Activated CD4-positive, alpha-beta T cell treated with anti-CD3 and anti-CD28 coated beads for 36 hours (primary cell): ENCODE results near the gene TAF6. TPM values are rescaled to one million over a fixed set of nuclear protein-coding genes. Genes with fewer than 3 reads are reported as not detected.
A peak's percentile ranks its signal among the peaks of the same experiment; 100 is the strongest.

Experiments
- microRNA-seq: library from miRNA; unstranded; fragments of <30 nt; microRNA quantifications from one replicate; pipeline ENCODE4 v1.2.0, GENCODE V29; 2021; ENCODE audit warnings: borderline replicate concordance
- total RNA-seq, 2 experiments: library from RNA; stranded (reverse); gene quantifications; one replicate each; pipeline ENCODE4 v1.2.3, GENCODE V29; 2021

Gene TAF6
- total RNA-seq, 2 experiments from 2014 or later = 54.3 to 59.5 TPM

Small RNAs within 50 kb of the gene (microRNA-seq; reads per million reads assigned to microRNA genes)
- gene MIR106B = 8,394 reads per million, percentile 96 among the genes with 10 or more reads in this experiment
- 683 reads per million, percentile 83 among the genes with 10 or more reads in this experiment for gene MIR25
- gene MIR4658 = not detected
- gene MIR93 = 11,183 reads per million, percentile 97 among the genes with 10 or more reads in this experiment

Other genes starting within 250 kb of the TAF6 start
- gene OR2AE1, start 242.3 kb downstream of the TAF6 start, total RNA-seq = not detected
- 10 to 100 TPM; 23.9 to 25.7 TPM for gene TRIM4, start 199.8 kb downstream of the TAF6 start, total RNA-seq
- gene GJC3, start 189.7 kb downstream of the TAF6 start, total RNA-seq = 1 to 10 TPM in 1 of 2 experiments, under 1 TPM in 1; 0.73 to 1.1 TPM
- not detected for gene AZGP1, start 143.3 kb downstream of the TAF6 start, total RNA-seq
- 10 to 100 TPM; 45.2 to 62.9 TPM for gene ZKSCAN1, start 103.8 kb downstream of the TAF6 start, total RNA-seq
- 1 to 10 TPM; 6.4 to 7.4 TPM for gene ZSCAN21, start 69.6 kb downstream of the TAF6 start, total RNA-seq
- 10 to 100 TPM; 18.8 to 19.0 TPM for gene ZNF3, start 37.6 kb downstream of the TAF6 start, total RNA-seq
- gene COPS6, start 30.4 kb downstream of the TAF6 start, total RNA-seq = 10 to 100 TPM; 88.6 to 89.0 TPM
- gene MCM7, start 18.0 kb downstream of the TAF6 start, total RNA-seq = 100 to 1,000 TPM; 411 to 429 TPM
- gene AP4M1, start 17.7 kb downstream of the TAF6 start, total RNA-seq = 10 to 100 TPM in 1 of 2 experiments, 1 to 10 TPM in 1; 8.8 to 10.4 TPM
- 10 to 100 TPM; 11.0 to 14.0 TPM for gene CNPY4, start 276 bp upstream of the TAF6 start, total RNA-seq
- 1 to 10 TPM; 1.6 to 2.2 TPM for gene MBLAC1, start 7.6 kb upstream of the TAF6 start, total RNA-seq
- gene LAMTOR4, start 29.6 kb upstream of the TAF6 start, total RNA-seq = 100 to 1,000 TPM in 1 of 2 experiments, 10 to 100 TPM in 1; 69.6 to 120 TPM
- 10 to 100 TPM; 15.0 to 17.6 TPM for gene TRAPPC14, start 39.4 kb upstream of the TAF6 start, total RNA-seq
- gene GAL3ST4, start 49.3 kb upstream of the TAF6 start, total RNA-seq = 1 to 10 TPM; 4.6 to 7.2 TPM
- 1 to 10 TPM; 5.3 to 6.1 TPM for gene GPC2, start 58.0 kb upstream of the TAF6 start, total RNA-seq
- 10 to 100 TPM; 24.7 to 28.3 TPM for gene STAG3, start 58.6 kb upstream of the TAF6 start, total RNA-seq
- 10 to 100 TPM; 26.9 to 27.7 TPM for gene PVRIG, start 100.6 kb upstream of the TAF6 start, total RNA-seq
- not detected for gene SPDYE3, start 188.3 kb upstream of the TAF6 start, total RNA-seq
- 10 to 100 TPM; 30.5 to 37.5 TPM for gene PILRB, start 238.8 kb upstream of the TAF6 start, total RNA-seq